ACC112 (cell line): ENCODE measurements around the gene IFNE.
"Not testable (repeated sequence)": the region's sequence is repeated elsewhere in the genome, so short reads cannot be mapped to it uniquely, and the experiment has no call there.

ENCODE experiments used
- H2AFZ ChIP-seq: fragments of 200-600 bp; sonication (generic); one replicate; pipeline ENCODE4 v1.6.0; 2017; ENCODE audit warnings: antibody characterized with exemption, low read length; ENCODE audit not compliant: unreplicated experiment
- H3K27ac ChIP-seq: fragments of 200-600 bp; sonication (generic); 2 replicates; pipeline ENCODE4 v1.5.1; 2014; ENCODE audit warnings: low read depth, mild to moderate bottlenecking, antibody characterized with exemption, low read length, moderate library complexity
- H3K27me3 ChIP-seq: fragments of 200-600 bp; sonication (generic); 2 replicates; pipeline ENCODE4 v1.6.1; 2014; ENCODE audit warnings: mild to moderate bottlenecking, antibody characterized with exemption, low read length, moderate library complexity, mixed read lengths; ENCODE audit not compliant: insufficient read depth
- H3K36me3 ChIP-seq: fragments of 200-600 bp; sonication (generic); 2 replicates; pipeline ENCODE4 v1.6.1; 2016; ENCODE audit warnings: mild to moderate bottlenecking, antibody characterized with exemption, low read length, moderate library complexity, mixed read lengths; ENCODE audit not compliant: insufficient read depth
- H3K4me1 ChIP-seq: fragments of 200-600 bp; sonication (generic); one replicate; pipeline ENCODE4 v1.6.1; 2016; ENCODE audit warnings: low read length, mixed read lengths; ENCODE audit not compliant: insufficient read depth, unreplicated experiment, control insufficient read depth
- H3K4me3 ChIP-seq: fragments of 200-600 bp; sonication (generic); 2 replicates; pipeline ENCODE4 v1.5.1; 2014; ENCODE audit warnings: mild to moderate bottlenecking, low read depth, low read length
- H3K79me2 ChIP-seq: fragments of 200-600 bp; sonication (generic); one replicate; pipeline ENCODE4 v1.6.0; 2016; ENCODE audit warnings: low read length; ENCODE audit not compliant: control insufficient read depth, unreplicated experiment, insufficient read depth

The IFNE gene

GRCh38 chr9:21454149-21454548 is 28.0 kb downstream of the IFNE start:
- Histone ChIP-seq H3K36me3 (0 out of 2 replicates have a peak, but pooled peaks cover 7% of the 10 kb centered on the region), H3K4me3 (no peak overlapping the region), H3K4me1 (peaks cover 13% of the 10 kb centered on the region), H3K79me2 (no peaks in the 10 kb centered on the region), H2AFZ (no peak overlapping the region), H3K27ac (peak overlapping the region; percentile 10; the same call in 1 of the 2 replicates), H3K27me3 (no peaks in the 10 kb centered on the region)

DNA sequence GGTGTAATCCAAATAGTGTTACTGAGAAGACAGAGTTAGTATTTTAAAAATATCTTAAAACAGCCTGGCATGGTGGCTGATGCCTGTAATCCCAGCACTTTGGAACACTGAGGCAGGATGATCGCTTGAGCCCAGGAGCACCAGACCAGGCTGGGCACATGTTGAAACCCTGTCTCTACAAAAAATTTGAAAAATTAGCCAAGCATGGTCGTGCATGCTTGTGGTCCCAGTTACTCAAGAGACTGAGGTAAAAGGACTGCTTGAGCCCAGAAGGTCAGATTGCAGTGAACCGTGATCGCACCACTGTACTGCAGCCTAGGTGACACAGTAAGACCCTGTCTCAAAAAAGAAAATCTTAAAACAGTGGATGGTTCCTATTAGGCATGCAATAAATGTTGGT is 29.4 kb downstream of the IFNE start:
- Histone ChIP-seq H3K27ac (no peak overlapping the region), H3K27me3 (no peaks in the 10 kb centered on the region), H3K79me2 (no peaks in the 10 kb centered on the region), H3K36me3 (0 out of 2 replicates have a peak, but pooled peaks cover 7% of the 10 kb centered on the region), H3K4me1 (peaks cover 13% of the 10 kb centered on the region), H3K4me3 (no peak overlapping the region), H2AFZ (no peak overlapping the region)

- Histone ChIP-seq H3K27ac (no peak overlapping the region), H3K4me3 (no peak overlapping the region), H3K4me1 (peaks cover 13% of the 10 kb centered on the region), H3K36me3 (0 out of 2 replicates have a peak, but pooled peaks cover 7% of the 10 kb centered on the region), H3K79me2 (no peaks in the 10 kb centered on the region), H3K27me3 (no peaks in the 10 kb centered on the region), H2AFZ (no peak overlapping the region)
These were observed 31.2 kb downstream of the IFNE start for GRCh38 chr9:21450733-21451394.

GRCh38 chr9:21449312-21449711 is 32.8 kb downstream of the IFNE start:
- not testable (repeated sequence) for H3K4me3 ChIP-seq

GRCh38 chr9:21443849-21444625 is 38.1 kb downstream of the IFNE start:
- H3K27me3 ChIP-seq = no peaks in the 10 kb centered on the region
- no peak overlapping the region for H3K27ac ChIP-seq
- H2AFZ ChIP-seq = no peak overlapping the region
- no peaks in the 10 kb centered on the region for H3K79me2 ChIP-seq
- no peaks in the 10 kb centered on the region for H3K4me1 ChIP-seq
- H3K4me3 ChIP-seq = no peak overlapping the region
- H3K36me3 ChIP-seq = no peaks in the 10 kb centered on the region

More at GRCh38 chr9:21449312-21449711, 32.8 kb downstream of the IFNE start:
- H3K36me3 ChIP-seq, H2AFZ ChIP-seq, H3K79me2 ChIP-seq, H3K27me3 ChIP-seq, H3K27ac ChIP-seq, H3K4me1 ChIP-seq: not testable (repeated sequence)

- no peaks in the 10 kb centered on the region for H3K4me1 ChIP-seq
- H2AFZ ChIP-seq = no peak within 1 kb of the TSS
- no peak within 1 kb of the TSS for H3K27ac ChIP-seq
- no peaks in the 10 kb centered on the region for H3K79me2 ChIP-seq
- no peak within 1 kb of the TSS for H3K4me3 ChIP-seq
- H3K36me3 ChIP-seq = no peaks in the 10 kb centered on the region
- H3K27me3 ChIP-seq = no peaks in the 10 kb centered on the region
These were observed 42.0 kb downstream of the IFNE start, which contains the start of gene IFNA1 for GRCh38 chr9:21440139-21440538. Gene IFNA1, plus strand, starts transcription at chr9:21440439. Its CDS starts 69 bp downstream, at chr9:21440508.

DNA sequence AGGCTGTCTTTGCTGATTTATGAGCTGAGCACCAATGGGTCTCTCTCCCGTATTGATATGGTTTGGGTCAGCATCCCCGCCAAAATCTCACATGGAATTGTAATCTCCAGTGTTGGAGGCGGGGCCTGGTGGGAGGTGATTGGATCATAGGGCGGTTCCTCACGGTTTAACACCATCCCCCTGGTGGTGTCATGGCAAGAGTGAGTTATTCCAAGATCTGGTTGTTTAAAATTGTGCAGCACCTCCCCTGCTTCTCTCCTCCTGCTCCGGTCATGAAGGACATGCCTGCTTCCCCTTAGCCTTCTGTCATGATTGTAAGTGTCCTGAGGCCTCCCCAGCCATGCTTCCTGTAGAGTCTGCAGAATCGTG is 47.1 kb downstream of the IFNE start:
- H2AFZ ChIP-seq, H3K4me1 ChIP-seq, H3K27me3 ChIP-seq, H3K27ac ChIP-seq, H3K36me3 ChIP-seq, H3K79me2 ChIP-seq, H3K4me3 ChIP-seq: not testable (repeated sequence)

DNA sequence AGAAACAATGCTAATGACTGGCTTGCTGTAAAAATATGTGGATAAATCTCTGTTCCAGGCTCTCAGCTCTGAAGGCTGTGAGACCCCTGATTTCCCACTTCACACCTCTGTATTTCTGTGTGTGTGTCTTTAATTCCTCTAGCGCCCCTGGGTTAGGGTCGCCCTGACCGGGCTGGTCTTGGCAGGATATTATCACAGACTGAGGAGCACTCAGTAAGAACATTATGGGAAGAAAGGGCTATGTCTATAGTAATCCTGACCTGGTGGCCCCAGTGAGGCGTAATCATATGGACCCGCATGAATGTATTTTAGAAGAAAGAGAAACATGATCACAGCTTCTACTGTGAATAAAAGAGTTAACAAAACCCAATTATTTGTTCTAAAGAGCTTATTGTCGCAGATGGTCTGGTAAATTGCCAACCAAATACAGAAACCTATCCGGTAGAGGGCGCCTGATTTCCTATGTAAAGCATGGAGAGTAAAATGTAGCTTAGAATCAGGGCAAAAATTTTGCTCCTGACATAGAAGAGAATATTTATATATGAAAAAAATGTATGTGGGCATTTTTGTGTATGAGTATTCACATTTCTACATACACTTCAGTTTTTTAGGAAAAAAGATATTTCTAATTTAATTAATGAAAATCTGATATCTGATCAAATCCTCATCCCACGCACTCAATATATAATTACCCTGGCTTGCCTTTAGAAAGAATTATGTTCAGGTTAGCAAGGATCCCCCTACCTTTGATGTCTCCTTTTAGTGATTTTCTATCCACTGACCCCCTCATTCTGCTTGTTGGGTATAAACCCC is 47.7 kb downstream of the IFNE start:
- H2AFZ ChIP-seq = peak overlapping the region; percentile 15
- no peaks in the 10 kb centered on the region for H3K79me2 ChIP-seq
- peaks cover 11% of the 10 kb centered on the region; the same call in 1 of the 2 replicates for H3K27me3 ChIP-seq
- H3K4me3 ChIP-seq = 0 out of 2 replicates have a peak overlapping the region, but pooled peaks have one; percentile 11
- H3K4me1 ChIP-seq = no peaks in the 10 kb centered on the region
- H3K27ac ChIP-seq = no peak overlapping the region
- H3K36me3 ChIP-seq = no peaks in the 10 kb centered on the region

GRCh38 chr9:21432672-21433425 is 49.3 kb downstream of the IFNE start:
- no peaks in the 10 kb centered on the region for H3K36me3 ChIP-seq
- no peak overlapping the region for H3K4me3 ChIP-seq
- no peaks in the 10 kb centered on the region for H3K4me1 ChIP-seq
- H3K79me2 ChIP-seq = no peaks in the 10 kb centered on the region
- no peak overlapping the region for H3K27ac ChIP-seq
- H2AFZ ChIP-seq = no peak overlapping the region
- peaks cover 19% of the 10 kb centered on the region for H3K27me3 ChIP-seq
